ENCODE measurements around the gene NR3C1. TPM values are rescaled to one million over a fixed set of nuclear protein-coding genes. Genes with fewer than 3 reads are reported as not detected.

NR3C1 gene
- total RNA-seq, 2 experiments from 2014 or later, result 62.7 to 73.1 TPM

GRCh38 chr5:143401227-143402016 is 2.1 kb downstream of the NR3C1 start:
- H3K36me3 Mint-ChIP-seq (ENCODE audit: low read depth), result peaks cover 47% of the 10 kb centered on the region
- peaks cover 2% of the 10 kb centered on the region for H3K9me3 Mint-ChIP-seq
- H3K27me3 Mint-ChIP-seq, result no peaks in the 10 kb centered on the region
- DNase-seq, result no peak
- ChIA-PET POLR2A (interaction anchor here (0.6 kb wide), 1 partner anchor 33 kb away, joined by 8 read pairs; no protein-coding TSS in a partner anchor), CTCF (interaction anchor here (0.5 to 1.1 kb wide), 2 partner anchors 13 to 1263 kb away, joined by 3 read pairs; no protein-coding TSS in a partner anchor)
- H3K27ac Mint-ChIP-seq, result peak overlapping the region; percentile 81
- peak overlapping the region; percentile 81 for H3K4me3 Mint-ChIP-seq
- peaks cover 64% of the 10 kb centered on the region for H3K4me1 Mint-ChIP-seq

GRCh38 chr5:143400541-143401226 is 2.8 kb downstream of the NR3C1 start:
- H3K27me3 Mint-ChIP-seq, result no peaks in the 10 kb centered on the region
- peak; percentile 7 for DNase-seq
- H3K4me3 Mint-ChIP-seq, result peak overlapping the region; percentile 81
- peaks cover 47% of the 10 kb centered on the region for H3K36me3 Mint-ChIP-seq (ENCODE audit: low read depth)
- H3K4me1 Mint-ChIP-seq, result peaks cover 64% of the 10 kb centered on the region
- ChIA-PET POLR2A (interaction anchor here (0.6 kb wide), 2 partner anchors 34 to 239 kb away, joined by 3 to 8 read pairs; no protein-coding TSS in a partner anchor), CTCF (interaction anchor here (0.5 to 1.1 kb wide), 2 partner anchors 12 to 1264 kb away, joined by 3 read pairs; no protein-coding TSS in a partner anchor)
- no peaks in the 10 kb centered on the region for H3K9me3 Mint-ChIP-seq
- no peak overlapping the region for H3K27ac Mint-ChIP-seq

GRCh38 chr5:143399616-143400540 is 3.6 kb downstream of the NR3C1 start:
- Mint-ChIP-seq H3K27ac (no peak overlapping the region), H3K27me3 (no peaks in the 10 kb centered on the region), H3K4me1 (peaks cover 62% of the 10 kb centered on the region), H3K9me3 (no peaks in the 10 kb centered on the region), H3K4me3 (peak overlapping the region; percentile 81), H3K36me3 (ENCODE audit: low read depth) (peaks cover 43% of the 10 kb centered on the region)
- POLR2A ChIA-PET, result interaction anchor here (0.6 kb wide), 1 partner anchor 239 kb away, joined by 3 read pairs; no protein-coding TSS in a partner anchor
- DNase-seq, result no peak
- CTCF ChIA-PET, result interaction anchor here (1.4 kb wide), 1 partner anchor 397 kb away, joined by 4 read pairs; no protein-coding TSS in a partner anchor

GRCh38 chr5:143398451-143399237 is 4.8 kb downstream of the NR3C1 start:
- ChIA-PET POLR2A (no interaction called here), CTCF (interaction anchor here (0.5 to 1.4 kb wide), 4 partner anchors 38 to 449 kb away, joined by 3 to 5 read pairs (median 4); no protein-coding TSS in a partner anchor)
- no peak for DNase-seq
- H3K9me3 Mint-ChIP-seq, result no peaks in the 10 kb centered on the region
- no peaks in the 10 kb centered on the region for H3K27me3 Mint-ChIP-seq
- H3K36me3 Mint-ChIP-seq (ENCODE audit: low read depth), result peaks cover 43% of the 10 kb centered on the region
- H3K27ac Mint-ChIP-seq, result no peak overlapping the region
- peaks cover 67% of the 10 kb centered on the region for H3K4me1 Mint-ChIP-seq
- H3K4me3 Mint-ChIP-seq, result peak overlapping the region; percentile 81

- no peaks in the 10 kb centered on the region for H3K9me3 Mint-ChIP-seq
- peaks cover 43% of the 10 kb centered on the region for H3K36me3 Mint-ChIP-seq (ENCODE audit: low read depth)
Measured at GRCh38 chr5:143398053-143398355, 5.5 kb downstream of the NR3C1 start.

GRCh38 chr5:143397302-143398052 is 6.0 kb downstream of the NR3C1 start:
- no peak overlapping the region for H3K27ac Mint-ChIP-seq
- peaks cover 72% of the 10 kb centered on the region for H3K4me1 Mint-ChIP-seq
- no peaks in the 10 kb centered on the region for H3K27me3 Mint-ChIP-seq
- H3K36me3 Mint-ChIP-seq (ENCODE audit: low read depth), result peaks cover 44% of the 10 kb centered on the region
- H3K9me3 Mint-ChIP-seq, result no peaks in the 10 kb centered on the region
- H3K4me3 Mint-ChIP-seq, result peak overlapping the region; percentile 81
- POLR2A ChIA-PET, result no interaction called here
- DNase-seq, result no peak
- CTCF ChIA-PET, result interaction anchor here (0.7 kb wide), 1 partner anchor 375 kb away, joined by 3 read pairs; no protein-coding TSS in a partner anchor

More at GRCh38 chr5:143398053-143398355, 5.5 kb downstream of the NR3C1 start:
- Mint-ChIP-seq H3K27me3 (no peaks in the 10 kb centered on the region), H3K4me3 (peak overlapping the region; percentile 81), H3K27ac (no peak overlapping the region), H3K4me1 (peaks cover 70% of the 10 kb centered on the region)
- DNase-seq, result no peak
- CTCF ChIA-PET, result interaction anchor here (0.5 to 0.7 kb wide), 2 partner anchors 376 to 448 kb away, joined by 3 to 5 read pairs; no protein-coding TSS in a partner anchor
- POLR2A ChIA-PET, result no interaction called here

GRCh38 chr5:143396353-143396940 is 7.0 kb downstream of the NR3C1 start:
- Mint-ChIP-seq H3K4me1 (peaks cover 68% of the 10 kb centered on the region), H3K9me3 (no peaks in the 10 kb centered on the region), H3K4me3 (peak overlapping the region; percentile 17), H3K27me3 (no peaks in the 10 kb centered on the region), H3K36me3 (ENCODE audit: low read depth) (peaks cover 45% of the 10 kb centered on the region), H3K27ac (no peak overlapping the region)
- DNase-seq, result no peak
- ChIA-PET CTCF (no interaction called here), POLR2A (no interaction called here)

GRCh38 chr5:143395638-143396352 is 7.7 kb downstream of the NR3C1 start:
- H3K4me1 Mint-ChIP-seq, result peaks cover 62% of the 10 kb centered on the region
- no peaks in the 10 kb centered on the region for H3K9me3 Mint-ChIP-seq
- peak overlapping the region; percentile 17 for H3K4me3 Mint-ChIP-seq
- POLR2A ChIA-PET, result no interaction called here
- CTCF ChIA-PET, result interaction anchor here (1.0 kb wide), 1 partner anchor 457 kb away, joined by 3 read pairs; no protein-coding TSS in a partner anchor
- H3K27me3 Mint-ChIP-seq, result no peaks in the 10 kb centered on the region
- H3K27ac Mint-ChIP-seq, result no peak overlapping the region
- DNase-seq, result no peak
- H3K36me3 Mint-ChIP-seq (ENCODE audit: low read depth), result peaks cover 39% of the 10 kb centered on the region

- Mint-ChIP-seq H3K27ac (no peak overlapping the region), H3K4me3 (no peak overlapping the region), H3K27me3 (no peaks in the 10 kb centered on the region), H3K4me1 (peaks cover 45% of the 10 kb centered on the region), H3K9me3 (no peaks in the 10 kb centered on the region), H3K36me3 (ENCODE audit: low read depth) (peaks cover 27% of the 10 kb centered on the region)
- ChIA-PET POLR2A (no interaction called here), CTCF (interaction anchor here (1.7 kb wide), 1 partner anchor 10 kb away, joined by 6 read pairs; the partner anchor contains the start of gene NR3C1)
- no peak for DNase-seq
Measured at GRCh38 chr5:143393524-143393923, 10.0 kb downstream of the NR3C1 start.

GRCh38 chr5:143390941-143391340 is 12.5 kb downstream of the NR3C1 start:
- Mint-ChIP-seq H3K27me3 (no peaks in the 10 kb centered on the region), H3K4me3 (no peak overlapping the region), H3K9me3 (peaks cover 9% of the 10 kb centered on the region), H3K4me1 (peaks cover 48% of the 10 kb centered on the region), H3K27ac (no peak overlapping the region), H3K36me3 (ENCODE audit: low read depth) (peaks cover 37% of the 10 kb centered on the region)
- POLR2A ChIA-PET, result no interaction called here
- no peak for DNase-seq
- CTCF ChIA-PET, result interaction anchor here (1.6 kb wide), 1 partner anchor 13 kb away, joined by 9 read pairs; the partner anchor contains the start of gene NR3C1
